OCI-LY1 (cell line): ENCODE measurements around the gene METTL9.

ENCODE experiments used
- EZH2 ChIP-seq: fragments of 200-600 bp; sonication (generic), shearing (Covaris generic); IDR thresholded peaks from 2 replicates; pipeline ENCODE4 v1.8.0; 2017; ENCODE audit warnings: borderline replicate concordance, mixed run types, mild to moderate bottlenecking, antibody characterized with exemption, low read length, moderate library complexity, mixed read lengths
- TF ChIP-seq, protein P1 (sequence below): fragments of 200-600 bp; sonication (generic), shearing (Covaris generic); IDR thresholded peaks from 2 replicates; pipeline ENCODE4 v1.5.1; 2017; ENCODE audit warnings: mild to moderate bottlenecking, antibody characterized with exemption, low read length, moderate library complexity, mixed read lengths

DNA sequence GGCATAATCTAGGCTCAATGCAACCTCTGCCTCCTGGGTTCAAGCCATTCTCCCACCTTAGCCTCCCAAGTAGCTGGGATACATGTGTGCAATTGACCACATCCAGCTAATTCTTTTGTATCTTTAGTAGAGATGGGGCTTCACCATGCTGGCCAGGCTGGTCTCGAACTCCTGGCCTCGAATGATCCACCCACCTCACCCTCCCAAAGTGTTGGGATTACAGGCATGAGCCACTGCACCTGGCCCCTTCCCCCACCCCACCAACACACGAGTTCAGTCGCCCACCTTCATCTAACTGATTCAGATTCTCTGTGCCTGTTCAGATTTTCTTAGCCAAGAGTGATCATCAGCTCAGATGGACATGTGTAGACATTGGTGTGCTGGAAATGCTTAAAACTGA, 25.0 kb upstream of the METTL9 start:
- TF ChIP-seq, protein P1, sequence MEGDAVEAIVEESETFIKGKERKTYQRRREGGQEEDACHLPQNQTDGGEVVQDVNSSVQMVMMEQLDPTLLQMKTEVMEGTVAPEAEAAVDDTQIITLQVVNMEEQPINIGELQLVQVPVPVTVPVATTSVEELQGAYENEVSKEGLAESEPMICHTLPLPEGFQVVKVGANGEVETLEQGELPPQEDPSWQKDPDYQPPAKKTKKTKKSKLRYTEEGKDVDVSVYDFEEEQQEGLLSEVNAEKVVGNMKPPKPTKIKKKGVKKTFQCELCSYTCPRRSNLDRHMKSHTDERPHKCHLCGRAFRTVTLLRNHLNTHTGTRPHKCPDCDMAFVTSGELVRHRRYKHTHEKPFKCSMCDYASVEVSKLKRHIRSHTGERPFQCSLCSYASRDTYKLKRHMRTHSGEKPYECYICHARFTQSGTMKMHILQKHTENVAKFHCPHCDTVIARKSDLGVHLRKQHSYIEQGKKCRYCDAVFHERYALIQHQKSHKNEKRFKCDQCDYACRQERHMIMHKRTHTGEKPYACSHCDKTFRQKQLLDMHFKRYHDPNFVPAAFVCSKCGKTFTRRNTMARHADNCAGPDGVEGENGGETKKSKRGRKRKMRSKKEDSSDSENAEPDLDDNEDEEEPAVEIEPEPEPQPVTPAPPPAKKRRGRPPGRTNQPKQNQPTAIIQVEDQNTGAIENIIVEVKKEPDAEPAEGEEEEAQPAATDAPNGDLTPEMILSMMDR = no peak
- no peak for TF ChIP-seq EZH2
